K562 (cell line): ENCODE data around the gene GCNT2. TPM values are rescaled to one million over a fixed set of nuclear protein-coding genes. Genes with fewer than 3 reads are reported as not detected.

Source experiments
- ARID3A ChIP-seq: IDR thresholded peaks from 2 replicates; pipeline ENCODE4 v1.6.1; 2012; ENCODE audit warnings: low read depth, low read length, improper control_type of control experiment, borderline replicate concordance
- CHD1 ChIP-seq: fragments of 200-600 bp; sonication (generic); IDR thresholded peaks from one replicate; pipeline ENCODE4 v1.6.1; 2012; ENCODE audit warnings: mild to moderate bottlenecking, moderate library complexity, low read length, inconsistent platforms
- E2F4 ChIP-seq: sonication (generic); formaldehyde crosslinking; IDR thresholded peaks from 2 replicates; pipeline ENCODE4 v1.8.0; 2022; ENCODE audit warnings: mild to moderate bottlenecking, low read depth, missing genetic modification reagents
- HMBOX1 ChIP-seq: sonication (generic); IDR thresholded peaks from 2 replicates; pipeline ENCODE4 v1.6.1; 2016
- HMGN3 ChIP-seq: IDR thresholded peaks from 2 replicates; pipeline ENCODE4 v1.6.1; 2011; ENCODE audit warnings: borderline replicate concordance, low read depth, mild to moderate bottlenecking, mixed read lengths, low read length; ENCODE audit not compliant: insufficient read length; ENCODE audit errors: extremely low read depth
- NR2C2 ChIP-seq, 2 experiments: fragments of 200-800 bp in 1 of 2; sonication (Bioruptor generic) in 1 of 2; sonication (generic) in 1 of 2; formaldehyde crosslinking in 1 of 2; IDR thresholded peaks; 2 replicates each; pipeline versions ENCODE4 v1.6.1 to v1.8.0; 2016 to 2022; ENCODE audit warnings: mild to moderate bottlenecking in 1 of 2, missing compliant biosample characterization in 1 of 2, missing genetic modification characterization in 1 of 2, missing genetic modification reagents in 1 of 2
- NR4A1 ChIP-seq, 2 experiments: fragments of 250-450 bp in 1 of 2; fragments of 450-650 bp in 1 of 2; sonication (Bioruptor Pico) in 1 of 2; IDR thresholded peaks; 2 replicates each; pipeline versions ENCODE4 v1.4.0 to v1.6.1; 2016 to 2020; ENCODE audit warnings: mild to moderate bottlenecking in 2 of 2, missing compliant biosample characterization in 1 of 2, missing genetic modification characterization in 1 of 2, moderate library complexity in 1 of 2
- PHF8 ChIP-seq: fragments of 200-600 bp; sonication (generic); IDR thresholded peaks from 2 replicates; pipeline ENCODE4 v1.6.1; 2012; ENCODE audit warnings: mixed run types, mild to moderate bottlenecking, inconsistent platforms, low read length, moderate library complexity, borderline replicate concordance
- PREB ChIP-seq: sonication (generic); formaldehyde crosslinking; IDR thresholded peaks from 2 replicates; pipeline ENCODE4 v1.8.1; 2023; ENCODE audit warnings: mild to moderate bottlenecking, missing genetic modification reagents
- RB1 ChIP-seq: fragments of 450-650 bp; IDR thresholded peaks from 2 replicates; pipeline ENCODE4 v1.6.1; 2017; ENCODE audit warnings: low read depth, mild to moderate bottlenecking
- ZC3H4 ChIP-seq: sonication (generic); formaldehyde crosslinking; IDR thresholded peaks from 2 replicates; pipeline ENCODE4 v1.9.0; 2021; ENCODE audit warnings: missing genetic modification reagents, borderline replicate concordance
- ZFX ChIP-seq: sonication (generic); formaldehyde crosslinking; IDR thresholded peaks from 2 replicates; pipeline ENCODE4 v1.8.0; 2022; ENCODE audit warnings: mild to moderate bottlenecking, missing genetic modification reagents, moderate library complexity
- ZNF398 ChIP-seq: fragments of 250-450 bp; sonication (Bioruptor Pico); IDR thresholded peaks from 2 replicates; pipeline ENCODE4 v1.8.0; 2021; ENCODE audit warnings: moderate library complexity, mild to moderate bottlenecking, inconsistent platforms
- polyA plus RNA-seq, 8 experiments: library from polyadenylated mRNA; depleted of rRNA in 4 of 8; stranded (reverse) in 5 of 8; unstranded in 3 of 8; fragments of >200 nt; fragmentation: Nextera tagmentation in 2 of 8; fragmentation: Illumina TruSeq in 1 of 8; extraction: Ambion mirVana in 2 of 8; extraction: Trizol in 1 of 8; gene quantifications; 2 replicates each; pipeline versions ENCODE4 v1.2.1 to v1.2.3, GENCODE V29; 2011 to 2014; ENCODE audit warnings: inconsistent platforms in 1 of 8, missing spikeins in 1 of 8
- total RNA-seq, 7 experiments: library from RNA; depleted of rRNA in 6 of 7; stranded (reverse); fragments of >200 nt in 6 of 7; fragmentation: Illumina TruSeq in 2 of 7; extraction: Trizol in 2 of 7; gene quantifications; 2 replicates each; pipeline versions ENCODE4 v1.2.1 to v1.2.3, GENCODE V29; 2011 to 2021; ENCODE audit warnings: low replicate concordance in 1 of 7

GCNT2 gene
- total and polyA plus RNA-seq, 9 of the 15 experiments (the other 6 are each of a cell fraction or from before 2014, with no cell fraction given), result 0.78 to 2.6 (median 1.6) TPM

GRCh38 chr6:10659699-10660348, 138.7 kb downstream of the GCNT2 start (continued):
- TF ChIP-seq NR2C2 (CRISPR knock-in tag; IDR thresholded peaks at IDR 0.05) (no peak), NR2C2 (tag; IDR thresholded peaks at IDR 0.05) (no peak), E2F4 (CRISPR knock-in tag) (no peak), PREB (no peak), HMGN3 (peak; percentile 40), HMBOX1 (no peak), PHF8 (peak; percentile 51; the same call in 1 of the 2 replicates), CHD1 (no peak), ARID3A (no peak), NR4A1 (CRISPR knock-in tag; IDR thresholded peaks at IDR 0.05) (no peak), NR4A1 (tag; IDR thresholded peaks at IDR 0.05) (no peak), ZFX (peak; percentile 92), ZC3H4 (no peak), ZNF398 (CRISPR knock-in tag) (no peak), RB1 (0 out of 2 replicates have a peak, but pooled peaks have one; percentile 27)
